Endothelial cell of umbilical vein (primary cell): Measurements from ENCODE around the gene PPFIBP1. TPM values are rescaled to one million over a fixed set of nuclear protein-coding genes. Genes with fewer than 3 reads are reported as not detected.

Source experiments
- BruUV-seq: library from RNA; stranded (reverse); fragments of 400-500 nt; replicated peaks from 2 replicates; lab custom pipeline; 2021; lab: Mats Ljungman, UMichigan
- CTCF ChIA-PET: fragments of 300-600, 350-600 bp; sonication (Branson Sonifier 250); formaldehyde crosslinking; loops from one replicate; lab custom pipeline; 2021; ENCODE audit warnings: antibody characterized with exemption, inconsistent platforms; lab: Charles Lee
- POLR2A ChIA-PET: fragments of 300-600, 350-600 bp; sonication (Branson Sonifier 250); formaldehyde crosslinking; loops from one replicate; lab custom pipeline; 2021; ENCODE audit warnings: antibody characterized with exemption, inconsistent platforms; lab: Charles Lee
- DNase-seq: peaks from one replicate; pipeline ENCODE4 v3.0.0-alpha.2; 2011; ENCODE audit warnings: low read depth, low spot score
- FAIRE-seq: peaks from 2 replicates; lab custom pipeline; 2011; peaks lifted over from hg19 to GRCh38; lab: Jason Lieb, UNC
- H2AFZ ChIP-seq: 2 replicates; pipeline ENCODE4 v1.6.0; 2012; ENCODE audit warnings: low read depth, low read length, control low read depth, inconsistent platforms
- H3K27ac ChIP-seq: 2 replicates; pipeline ENCODE4 v1.5.1; 2011; ENCODE audit warnings: low read depth, mild to moderate bottlenecking, control low read depth, low read length, moderate library complexity; ENCODE audit not compliant: insufficient read depth
- H3K27me3 ChIP-seq, 2 experiments: 2 replicates each; pipeline versions ENCODE4 v1.6.0 to v1.6.1; 2011; ENCODE audit warnings: low read length in 2 of 2, mixed read lengths in 1 of 2; ENCODE audit not compliant: control insufficient read depth in 2 of 2, insufficient read depth in 2 of 2
- H3K36me3 ChIP-seq, 2 experiments: 2 replicates in 1 of 2; 3 replicates in 1 of 2; pipeline ENCODE4 v1.5.1; 2011; ENCODE audit warnings: low read length in 2 of 2, mild to moderate bottlenecking in 1 of 2, moderate library complexity in 1 of 2; ENCODE audit not compliant: control insufficient read depth in 2 of 2, insufficient read depth in 2 of 2; ENCODE audit errors: extremely low read depth in 1 of 2
- H3K4me1 ChIP-seq: 3 replicates; pipeline ENCODE4 v1.5.1; 2011; ENCODE audit warnings: mild to moderate bottlenecking, low read length; ENCODE audit not compliant: control insufficient read depth, insufficient read depth; ENCODE audit errors: extremely low read depth
- H3K4me2 ChIP-seq: 2 replicates; pipeline ENCODE4 v1.6.1; 2011; ENCODE audit warnings: low read length, control low read depth, mixed read lengths; ENCODE audit not compliant: insufficient read depth
- H3K4me3 ChIP-seq, 3 experiments: fragments of 200-600 bp in 1 of 3; sonication (generic), shearing (Covaris generic) in 1 of 3; replicated peaks in 1 of 3; 2 replicates each; pipeline ENCODE4 v1.5.1; 2011 to 2016; ENCODE audit warnings: control low read depth in 3 of 3, low read length in 3 of 3, mild to moderate bottlenecking in 2 of 3, inconsistent platforms in 1 of 3, low read depth in 1 of 3, moderate library complexity in 1 of 3; ENCODE audit not compliant: insufficient read depth in 1 of 3
- H3K79me2 ChIP-seq: 2 replicates; pipeline ENCODE4 v1.6.0; 2012; ENCODE audit warnings: low read length, inconsistent platforms; ENCODE audit not compliant: control insufficient read depth, insufficient read depth
- H3K9ac ChIP-seq: replicated peaks from 2 replicates; pipeline ENCODE3; 2011; ENCODE audit warnings: low read length, control low read depth; ENCODE audit not compliant: insufficient read depth; ENCODE audit errors: extremely low read depth
- H3K9me1 ChIP-seq: replicated peaks from 3 replicates; pipeline ENCODE4 v1.6.0; 2011; ENCODE audit warnings: mild to moderate bottlenecking, low read length; ENCODE audit not compliant: control insufficient read depth, insufficient read depth; ENCODE audit errors: extremely low read depth
- H3K9me3 ChIP-seq: replicated peaks from 2 replicates; pipeline ENCODE4 v1.5.1; 2012; ENCODE audit warnings: low read length, inconsistent platforms; ENCODE audit not compliant: control insufficient read depth, insufficient read depth
- H4K20me1 ChIP-seq: replicated peaks from 2 replicates; pipeline ENCODE3; 2011; ENCODE audit warnings: mild to moderate bottlenecking, low read length; ENCODE audit not compliant: control insufficient read depth, insufficient read depth; ENCODE audit errors: extremely low read depth
- CTCF ChIP-seq, 2 donors: IDR thresholded peaks; 1 replicate in 1 of 2; 2 replicates in 1 of 2; pipeline ENCODE4 v1.5.1; 2011; ENCODE audit warnings: low read length in 2 of 2, mild to moderate bottlenecking in 2 of 2, moderate library complexity in 2 of 2, control low read depth in 1 of 2, inconsistent platforms in 1 of 2, low read depth in 1 of 2; ENCODE audit not compliant: insufficient read depth in 1 of 2; ENCODE audit errors: extremely low read depth in 1 of 2
- EZH2 ChIP-seq: IDR thresholded peaks from 2 replicates; pipeline ENCODE4 v1.6.1; 2012; ENCODE audit warnings: borderline replicate concordance, low read depth, mild to moderate bottlenecking, moderate library complexity, low read length, inconsistent platforms; ENCODE audit not compliant: severe bottlenecking
- FOS ChIP-seq: IDR thresholded peaks from 2 replicates; pipeline ENCODE4 v1.6.1; 2011; ENCODE audit warnings: mild to moderate bottlenecking, low read length, moderate library complexity, borderline replicate concordance; ENCODE audit not compliant: insufficient read depth
- GATA2 ChIP-seq: IDR thresholded peaks from 2 replicates; pipeline ENCODE4 v1.7.0; 2011; ENCODE audit warnings: low read depth, mild to moderate bottlenecking, moderate library complexity, mixed read lengths, low read length; ENCODE audit not compliant: insufficient read length, insufficient read depth
- JUN ChIP-seq: IDR thresholded peaks from 2 replicates; pipeline ENCODE4 v1.6.1; 2011; ENCODE audit warnings: borderline replicate concordance, low read depth; ENCODE audit not compliant: insufficient read length, insufficient read depth
- MAX ChIP-seq: IDR thresholded peaks from 2 replicates; pipeline ENCODE4 v1.6.1; 2011; ENCODE audit not compliant: insufficient read depth, insufficient read length
- MYC ChIP-seq: IDR thresholded peaks from one replicate; pipeline ENCODE4 v1.6.1; 2011; ENCODE audit warnings: mild to moderate bottlenecking, low read depth, low read length
- POLR2A ChIP-seq: IDR thresholded peaks from 2 replicates; pipeline ENCODE4 v1.6.1; 2012; ENCODE audit warnings: low read depth, mild to moderate bottlenecking, control low read depth, low read length
- POLR2AphosphoS5 ChIP-seq: IDR thresholded peaks from 2 replicates; pipeline ENCODE4 v1.6.1; 2012; ENCODE audit warnings: low read depth, mild to moderate bottlenecking, control low read depth, low read length, moderate library complexity; ENCODE audit not compliant: insufficient read depth
- dilution Hi-C: fragments of 300-500 bp; cut with MboI; formaldehyde crosslinking; loops from one replicate; pipeline ENCODE4 v1.15.0; 2019; ENCODE audit warnings: low sequenced_read_pairs; ENCODE audit not compliant: extremely low pct_ligation_motif_present
- intact Hi-C: fragments of 100-400 bp; cut with micrococcal nuclease; formaldehyde crosslinking; loops from one replicate; pipeline ENCODE4 v1.10.0; 2022
- polyA plus RNA-seq, 4 experiments: library from polyadenylated mRNA; depleted of rRNA in 3 of 4; stranded (reverse) in 3 of 4; unstranded in 1 of 4; fragments of >200 nt; gene quantifications; 2 replicates each; pipeline versions ENCODE4 v1.2.1 to v1.2.3, GENCODE V29; 2011 to 2012; ENCODE audit warnings: missing spikeins in 1 of 4
- total RNA-seq: library from RNA; stranded (reverse); gene quantifications from 2 replicates; pipeline ENCODE4 v1.2.3, GENCODE V29; 2021

Gene PPFIBP1
- total and polyA plus RNA-seq, 2 donors (not counting 3 experiments of a cell fraction or from before 2014, with no cell fraction given) = 45.5 to 154 TPM

- H3K9me3 ChIP-seq = no peaks in the 10 kb centered on the region
- dilution Hi-C loops (no loop called here), intact Hi-C loops (loop anchor here (2.0 kb wide), 3 partner anchors 20 to 56 kb away; no protein-coding TSS in a partner anchor)
- H3K4me1 ChIP-seq = peaks cover 79% of the 10 kb centered on the region
- H3K4me2 ChIP-seq = peak overlapping the region; percentile 91
- H3K79me2 ChIP-seq = peaks cover 77% of the 10 kb centered on the region
- no peak overlapping the region for H2AFZ ChIP-seq
- TF ChIP-seq JUN (no peak), MAX (no peak), EZH2 (no peak), CTCF (IDR thresholded peaks at IDR 0.05; ENCODE audit: extremely low read depth in 1 of 2, insufficient read depth in 1 of 2, low read depth in 1 of 2, low read length in 2 of 2) (no peak), POLR2A (no peak), FOS (no peak), GATA2 (no peak), MYC (no peak), POLR2AphosphoS5 (no peak)
- peak overlapping the region; percentile 24 for H3K9ac ChIP-seq
- no peak for FAIRE-seq
- no TSS peak for BruUV-seq
- peak overlapping the region in 1 of 3 experiments; percentile 2 for H3K4me3 ChIP-seq
- no peak for DNase-seq
- no peaks in the 10 kb centered on the region for H3K9me1 ChIP-seq
- ChIA-PET POLR2A (no interaction called here), CTCF (interaction anchor here (1.0 to 2.5 kb wide), 7 partner anchors 8 to 52 kb away, joined by 3 to 11 read pairs (median 4); partner anchors contain the start of gene PPFIBP1)
- H3K27me3 ChIP-seq = no peaks in the 10 kb centered on the region
- H3K27ac ChIP-seq = peak overlapping the region; percentile 92
- H3K36me3 ChIP-seq = peaks cover 2 to 3% of the 10 kb centered on the region in 2 experiments
- H4K20me1 ChIP-seq = no peaks in the 10 kb centered on the region
Observed at GRCh38 chr12:27575090-27575761, 51.2 kb downstream of the PPFIBP1 start.
